ENCODE measurements around the gene RPS14. TPM values are rescaled to one million over a fixed set of nuclear protein-coding genes. Genes with fewer than 3 reads are reported as not detected.

RPS14 gene
- total and polyA plus RNA-seq, 9 of the 15 experiments (the other 6 are each of a cell fraction or from before 2014, with no cell fraction given): 1,824 to 5,983 (median 3,017) TPM

GRCh38 chr5:150488519-150489359 is 39.2 kb upstream of the RPS14 start (continued):
- TF ChIP-seq FOXO4 (CRISPR knock-in tag; IDR thresholded peaks at IDR 0.05) (no peak), SNIP1 (IDR thresholded peaks at IDR 0.05; ENCODE audit: low read depth) (no peak), PBX2 (CRISPR knock-in tag; IDR thresholded peaks at IDR 0.05; ENCODE audit: low read depth) (no peak), PBX2 (tag; conservative IDR thresholded peaks at IDR 0.05; ENCODE audit: low read depth) (no peak), RAD21 (CRISPR knock-in tag; conservative IDR thresholded peaks at IDR 0.05 in 1 of 2, IDR thresholded peaks at IDR 0.05 in 1 of 2) (peak in 1 of 2 experiments; percentile 14; a peak in 1 of 4 replicates), HNRNPUL1 (IDR thresholded peaks at IDR 0.05; ENCODE audit: low read length) (no peak), POLR2G (IDR thresholded peaks at IDR 0.05; ENCODE audit: low read depth, low read length) (no peak), KAT7 (CRISPR knock-in tag; IDR thresholded peaks at IDR 0.05; ENCODE audit: borderline replicate concordance) (no peak), DNMT1 (IDR thresholded peaks at IDR 0.05) (no peak), FOXK1 (CRISPR knock-in tag; IDR thresholded peaks at IDR 0.05; ENCODE audit: borderline replicate concordance) (peak; percentile 57; the same call in 1 of the 2 replicates), ZNF347 (CRISPR knock-in tag; IDR thresholded peaks at IDR 0.05; ENCODE audit: low read depth) (no peak), SPI1 (IDR thresholded peaks at IDR 0.05; ENCODE audit: borderline replicate concordance, low read depth, low read length) (0 out of 2 replicates have a peak, but pooled peaks have one; percentile 22), HDGF (IDR thresholded peaks at IDR 0.05) (0 out of 2 replicates have a peak, but pooled peaks have one; percentile 13), BRCA1 (IDR thresholded peaks at IDR 0.05) (no peak), BRCA1 (CRISPR knock-in tag; IDR thresholded peaks at IDR 0.05) (no peak), ZNF232 (CRISPR knock-in tag; IDR thresholded peaks at IDR 0.05) (no peak), HINFP (tag; conservative IDR thresholded peaks at IDR 0.05; ENCODE audit: low read depth) (no peak), CHCHD3 (CRISPR knock-in tag; IDR thresholded peaks at IDR 0.05) (no peak), XRCC4 (IDR thresholded peaks at IDR 0.05; ENCODE audit: extremely low read depth, insufficient read depth, insufficient read length) (no peak), NUFIP1 (IDR thresholded peaks at IDR 0.05; ENCODE audit: partially characterized antibody) (no peak), ZNF133 (CRISPR knock-in tag; IDR thresholded peaks at IDR 0.05) (no peak), ETV5 (CRISPR knock-in tag; IDR thresholded peaks at IDR 0.05; ENCODE audit: low read depth) (peak; percentile 74; the same call in 1 of the 2 replicates), CBX8 (IDR thresholded peaks at IDR 0.05; ENCODE audit: borderline replicate concordance, extremely low read depth, low read depth, low read length, poor library complexity, severe bottlenecking) (no peak), ZNF316 (IDR thresholded peaks at IDR 0.05) (peak; percentile 65)
